ENCODE measurements around the gene CHRNB4.

The CHRNB4 gene

GRCh38 chr15:78668987-78669386 is 28.0 kb upstream of the CHRNB4 start:
- H3K4me3 ChIP-seq (ENCODE audit: low read depth, low read length), result no peak overlapping the region
- TF ChIP-seq CTCF (IDR thresholded peaks at IDR 0.05; ENCODE audit: insufficient read depth, low read depth, low read length, missing control alignments), result no peak
- DNase-seq (ENCODE audit: low read depth), result no peak

- no peak for DNase-seq (ENCODE audit: low read depth)
- no peak for TF ChIP-seq CTCF (IDR thresholded peaks at IDR 0.05; ENCODE audit: insufficient read depth, low read depth, low read length, missing control alignments)
- no peak overlapping the region for H3K4me3 ChIP-seq (ENCODE audit: low read depth, low read length)
Measured at GRCh38 chr15:78667578-78668236, 26.7 kb upstream of the CHRNB4 start.

GRCh38 chr15:78666010-78666409 is 25.0 kb upstream of the CHRNB4 start:
- DNase-seq (ENCODE audit: low read depth), result no peak
- no peak for TF ChIP-seq CTCF (IDR thresholded peaks at IDR 0.05; ENCODE audit: insufficient read depth, low read depth, low read length, missing control alignments)
- no peak overlapping the region for H3K4me3 ChIP-seq (ENCODE audit: low read depth, low read length)

- TF ChIP-seq CTCF (IDR thresholded peaks at IDR 0.05; ENCODE audit: insufficient read depth, low read depth, low read length, missing control alignments), result no peak
- H3K4me3 ChIP-seq (ENCODE audit: low read depth, low read length), result no peak overlapping the region
- DNase-seq (ENCODE audit: low read depth), result no peak
Measured at GRCh38 chr15:78663703-78664102, 22.7 kb upstream of the CHRNB4 start.

- TF ChIP-seq CTCF (IDR thresholded peaks at IDR 0.05; ENCODE audit: insufficient read depth, low read depth, low read length, missing control alignments), result no peak
- no peak for DNase-seq (ENCODE audit: low read depth)
- H3K4me3 ChIP-seq (ENCODE audit: low read depth, low read length), result no peak overlapping the region
Measured at GRCh38 chr15:78662028-78662427, 21.0 kb upstream of the CHRNB4 start.

GRCh38 chr15:78661001-78661400 is 20.0 kb upstream of the CHRNB4 start:
- no peak overlapping the region for H3K4me3 ChIP-seq (ENCODE audit: low read depth, low read length)
- DNase-seq (ENCODE audit: low read depth), result no peak
- TF ChIP-seq CTCF (IDR thresholded peaks at IDR 0.05; ENCODE audit: insufficient read depth, low read depth, low read length, missing control alignments), result no peak

GRCh38 chr15:78660584-78660983 is 19.6 kb upstream of the CHRNB4 start:
- DNase-seq (ENCODE audit: low read depth), result no peak
- TF ChIP-seq CTCF (IDR thresholded peaks at IDR 0.05; ENCODE audit: insufficient read depth, low read depth, low read length, missing control alignments), result no peak
- H3K4me3 ChIP-seq (ENCODE audit: low read depth, low read length), result no peak overlapping the region

All from GM12865 (cell line).